Endometrial microvascular endothelial cells (primary cell): ENCODE results near the gene COX8C. TPM values are rescaled to one million over a fixed set of nuclear protein-coding genes. Genes with fewer than 3 reads are reported as not detected.

Source experiments
- in situ Hi-C: cut with HindIII; loops from 2 replicates; pipeline ENCODE4 v1.10.0; 2017; ENCODE audit warnings: low sequenced_read_pairs, low pct_unique_long_range_greater_than_20kb; ENCODE audit errors: inconsistent ontology term
- total RNA-seq: library from RNA; depleted of rRNA; stranded (reverse); fragments of >200 nt; gene quantifications from one replicate; pipeline ENCODE4 v1.2.3, GENCODE V29; 2015; ENCODE audit errors: inconsistent ontology term

Gene COX8C
- total RNA-seq, 1 donor from 2014 or later, result not detected

- in situ Hi-C loops, result no loop called here
Measured at GRCh38 chr14:93319494-93319893, 27.5 kb upstream of the COX8C start.

DNA sequence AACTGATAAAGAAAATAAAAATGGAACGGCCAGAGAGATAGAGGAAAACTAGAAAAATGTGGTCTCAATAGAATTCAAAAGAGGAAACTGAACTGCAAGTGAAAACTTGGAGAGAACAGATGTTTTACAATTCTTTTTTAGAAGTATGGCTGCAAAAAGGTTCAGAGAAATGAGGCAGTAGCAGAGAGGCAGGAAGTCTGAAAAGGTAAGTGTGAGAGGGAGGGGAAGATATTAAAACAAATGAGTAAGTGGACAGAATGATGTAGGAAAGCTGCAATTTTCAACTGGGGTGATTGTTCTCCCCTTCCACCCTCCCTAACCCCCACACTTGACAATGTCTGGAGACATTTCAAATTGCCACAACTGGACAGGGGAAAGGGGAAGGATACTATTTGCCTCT lies 27.0 kb upstream of the COX8C start:
- in situ Hi-C loops, result no loop called here

GRCh38 chr14:93320489-93320888 lies 26.5 kb upstream of the COX8C start:
- in situ Hi-C loops, result no loop called here

DNA sequence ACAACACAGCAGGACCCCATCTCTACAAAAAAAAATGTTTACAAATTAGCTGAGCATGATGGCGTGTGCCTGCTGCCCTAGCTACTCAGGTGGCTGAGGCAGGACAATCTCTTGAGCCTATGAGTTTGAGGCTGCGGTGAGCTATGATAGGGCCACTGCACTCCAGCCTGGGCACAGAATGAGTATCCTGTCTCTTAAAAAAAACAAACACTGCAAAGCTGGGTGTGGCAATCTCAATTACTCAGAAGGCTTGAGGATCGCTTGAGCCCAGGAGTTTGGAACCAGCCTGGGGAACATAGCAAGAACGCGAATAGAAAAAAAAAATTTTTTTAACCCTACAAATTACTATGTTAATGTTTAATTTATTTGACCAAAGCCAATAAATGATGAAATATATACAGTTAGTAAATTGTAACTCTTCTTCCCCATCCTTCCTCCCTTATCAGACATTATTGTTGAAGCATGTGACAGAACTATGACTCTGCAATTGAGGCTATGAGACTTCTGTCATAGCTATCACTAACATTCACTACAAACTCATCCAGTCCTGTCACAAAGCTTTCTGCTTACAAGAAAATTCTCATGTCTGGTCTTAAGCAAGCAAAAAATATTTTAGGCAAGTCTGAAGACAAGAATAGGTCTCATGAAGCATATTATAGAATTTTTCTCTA lies 23.9 kb upstream of the COX8C start:
- in situ Hi-C loops, result no loop called here

GRCh38 chr14:93323600-93324174 lies 23.3 kb upstream of the COX8C start:
- in situ Hi-C loops, result no loop called here

- in situ Hi-C loops, result no loop called here
Measured at GRCh38 chr14:93326196-93326595, 20.8 kb upstream of the COX8C start.

DNA sequence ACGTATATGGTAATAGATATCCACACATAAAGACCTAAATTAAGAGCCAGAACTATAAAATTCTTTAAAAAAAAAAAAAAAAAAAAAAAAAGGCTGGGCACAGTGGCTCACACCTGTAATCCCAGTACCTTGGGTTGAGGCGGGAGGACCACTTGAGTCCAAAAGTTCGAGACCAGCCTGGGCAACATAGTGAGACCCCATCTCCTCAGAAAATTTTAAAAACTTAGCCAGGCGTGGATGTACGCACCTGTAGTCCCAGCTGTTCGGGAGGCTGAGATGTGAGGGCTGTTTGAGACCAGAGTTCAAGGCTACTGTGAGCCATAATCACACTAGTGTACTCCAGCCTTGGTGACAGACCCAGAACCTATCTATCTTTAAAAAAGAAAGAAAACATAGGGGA lies 18.4 kb upstream of the COX8C start:
- in situ Hi-C loops, result no loop called here

- in situ Hi-C loops, result no loop called here
Measured at GRCh38 chr14:93329965-93330608, 16.9 kb upstream of the COX8C start.

DNA sequence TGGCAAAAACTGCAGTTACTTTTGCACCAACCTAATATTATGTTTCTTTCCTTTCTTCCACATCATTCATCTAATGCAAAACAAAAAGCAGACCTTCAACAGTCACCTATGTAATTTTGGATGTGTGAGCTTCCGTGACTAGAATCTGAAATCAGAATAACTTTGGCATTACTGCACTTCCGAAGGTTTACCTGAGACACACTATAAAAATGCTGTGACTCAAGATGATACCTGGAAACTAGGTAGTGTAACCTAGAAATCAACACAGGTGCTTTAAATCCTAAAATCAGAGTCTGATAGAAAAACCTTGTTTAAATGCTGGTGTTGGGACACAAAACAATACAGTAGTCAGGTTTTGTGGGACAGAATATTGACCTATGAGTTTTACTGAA lies 16.4 kb upstream of the COX8C start:
- in situ Hi-C loops, result no loop called here

- in situ Hi-C loops, result no loop called here
Measured at GRCh38 chr14:93331002-93331727, 15.8 kb upstream of the COX8C start.

GRCh38 chr14:93331728-93332396 lies 15.1 kb upstream of the COX8C start:
- in situ Hi-C loops, result no loop called here

DNA sequence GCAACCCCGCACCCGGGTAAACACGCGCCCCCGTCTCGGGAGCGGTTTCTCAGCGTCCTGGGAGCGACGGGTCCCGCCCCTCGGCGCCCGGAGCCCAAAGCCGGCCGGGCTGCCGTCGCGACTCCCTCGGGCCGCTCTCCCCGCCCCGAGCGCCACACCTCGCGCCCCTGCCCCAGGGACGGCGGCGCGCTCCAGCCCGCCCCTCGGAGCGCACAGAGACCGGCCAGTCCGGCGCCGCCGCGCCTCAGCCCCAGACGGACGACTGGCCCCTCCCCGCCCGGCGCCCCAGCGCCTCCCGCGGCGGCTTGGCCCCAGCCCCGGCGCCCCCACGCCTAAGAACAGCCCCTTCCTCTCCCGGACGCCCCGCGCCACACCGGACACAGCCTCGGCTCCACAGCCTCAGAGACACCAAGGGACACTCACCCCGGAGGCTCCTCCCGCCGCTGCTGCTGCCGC lies 14.6 kb upstream of the COX8C start:
- in situ Hi-C loops, result no loop called here

GRCh38 chr14:93332853-93333630 lies 13.9 kb upstream of the COX8C start, which contains the start of gene BTBD7:
TSS of gene BTBD7 (minus strand) at chr14:93333036. CDS start at chr14:93296051, 36,985 bp downstream.
- in situ Hi-C loops, result no loop called here

DNA sequence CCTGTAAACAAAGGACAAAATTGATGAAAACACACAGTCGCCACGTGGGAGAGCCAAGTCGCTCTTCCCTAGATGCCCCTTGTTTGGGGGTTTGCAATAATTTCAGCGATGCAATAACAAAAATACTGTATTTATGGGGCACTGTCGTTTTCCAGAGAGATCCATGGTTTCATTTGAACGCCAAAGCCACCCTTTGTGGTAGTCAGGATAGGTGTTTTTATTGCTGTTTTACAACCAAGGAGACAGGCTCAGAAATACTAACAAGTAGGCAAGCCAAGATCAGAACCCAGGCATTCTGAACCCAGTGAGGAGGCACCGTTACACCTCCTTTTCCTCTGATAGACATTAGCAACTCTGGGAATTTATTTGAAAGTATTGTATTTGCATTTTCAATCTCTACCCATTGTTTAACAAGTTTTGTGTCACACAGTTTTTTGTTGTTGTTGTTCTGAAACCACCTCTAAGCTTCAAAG lies 13.3 kb upstream of the COX8C start:
- in situ Hi-C loops, result no loop called here

- in situ Hi-C loops, result no loop called here
Measured at GRCh38 chr14:93337143-93337753, 9.7 kb upstream of the COX8C start.

GRCh38 chr14:93337884-93338283 lies 9.1 kb upstream of the COX8C start:
- in situ Hi-C loops, result no loop called here

DNA sequence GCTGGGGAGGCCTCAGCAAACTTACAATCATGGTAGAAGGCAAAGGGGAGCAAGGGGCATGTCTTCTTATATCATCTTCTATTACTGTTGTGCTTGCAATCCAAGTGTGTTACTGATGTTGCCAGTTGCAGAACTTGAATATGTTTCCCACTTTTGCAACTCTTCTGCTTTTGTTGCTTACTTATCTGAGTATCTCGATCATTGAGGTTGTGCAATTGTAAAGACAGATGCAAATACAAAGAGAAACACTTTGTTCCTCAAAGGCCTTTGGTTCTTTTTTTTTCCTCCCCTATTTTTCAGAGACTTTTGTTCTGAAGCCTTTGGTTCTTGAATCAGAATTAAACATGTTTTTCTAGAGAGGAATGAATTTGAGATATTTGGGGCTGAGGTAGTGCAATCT lies 3.7 kb upstream of the COX8C start:
- in situ Hi-C loops, result no loop called here

DNA sequence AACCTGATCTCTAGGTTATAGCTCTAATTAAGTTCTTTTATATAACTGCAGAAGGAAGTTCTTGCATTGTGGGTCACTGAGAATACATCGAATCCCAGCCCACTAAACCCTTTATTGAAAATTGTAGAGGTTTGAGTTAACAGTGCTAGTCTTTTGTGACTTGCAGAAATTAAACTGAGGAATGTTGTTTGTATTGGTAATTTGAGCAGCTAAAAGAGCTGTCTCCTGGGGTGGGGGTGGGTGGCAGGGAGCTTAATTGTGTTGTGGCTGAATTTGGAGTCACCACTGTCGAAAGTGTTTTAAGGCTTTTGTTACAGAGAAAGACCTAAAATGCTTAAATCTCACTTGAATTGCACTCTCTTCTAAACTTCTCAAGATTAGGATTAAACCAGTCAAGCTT lies 3.2 kb upstream of the COX8C start:
- in situ Hi-C loops, result no loop called here
